ENCODE measurements around the gene GRIK4. TPM values are rescaled to one million over a fixed set of nuclear protein-coding genes. Genes with fewer than 3 reads are reported as not detected.

GRIK4 gene
- total and polyA plus RNA-seq, 2 donors (not counting 1 experiment from before 2014, with no cell fraction given): 0.12 to 0.27 TPM

- Mint-ChIP-seq H3K27ac (no peak overlapping the region), H3K4me3 (no peak overlapping the region), H3K27me3 (peaks cover 8% of the 10 kb centered on the region), H3K4me1 (peaks cover 6% of the 10 kb centered on the region), H3K9me3 (ENCODE audit: insufficient read depth) (peaks cover 2% of the 10 kb centered on the region)
- Histone ChIP-seq H3K36me3 (replicated peaks in 1 of 2; ENCODE audit: control extremely low read depth in 1 of 2, control insufficient read depth in 1 of 2, extremely low read depth in 1 of 2, insufficient read depth in 2 of 2, low read length in 1 of 2) (no peaks in the 10 kb centered on the region), H3K79me2 (ENCODE audit: control insufficient read depth, insufficient read depth, low read length) (no peaks in the 10 kb centered on the region), H3K4me3 (ENCODE audit: control extremely low read depth in 1 of 5, extremely low read depth in 1 of 5, insufficient read depth in 1 of 5, low read depth in 2 of 5, low read length in 4 of 5) (no peak overlapping the region), H3K9me3 (ENCODE audit: control extremely low read depth in 1 of 3, control insufficient read depth in 2 of 3, insufficient read depth in 1 of 3, low read length in 2 of 3) (no peaks in the 10 kb centered on the region), H3K4me2 (replicated peaks; ENCODE audit: low read depth, low read length, poor library complexity, severe bottlenecking) (no peak overlapping the region), H3K27ac (ENCODE audit: low read length in 2 of 2) (no peak overlapping the region), H3K4me1 (ENCODE audit: control insufficient read depth in 2 of 2, insufficient read depth in 2 of 2, low read length in 2 of 2) (no peaks in the 10 kb centered on the region), H3K9ac (ENCODE audit: low read length) (no peak overlapping the region), H3K27me3 (replicated peaks in 1 of 4; ENCODE audit: control extremely low read depth in 1 of 4, control insufficient read depth in 3 of 4, insufficient read depth in 4 of 4, low read length in 3 of 4) (peaks cover 0 to 3% (median 0%) of the 10 kb centered on the region in 4 experiments), H2AFZ (ENCODE audit: insufficient read depth, low read depth, low read length, poor library complexity, severe bottlenecking) (no peak overlapping the region), H4K20me1 (ENCODE audit: control insufficient read depth, insufficient read depth, low read length, poor library complexity, severe bottlenecking) (no peaks in the 10 kb centered on the region)
- ChIA-PET CTCF (no interaction called here), POLR2A (no interaction called here)
- intact Hi-C loops (cut with micrococcal nuclease): no loop called here
- WGBS (ENCODE audit: insufficient coverage): no CpG with 5 or more reads among the region's 2 CpGs
- DNase-seq (no peak), ATAC-seq (ENCODE audit: low read depth) (no peak)
- TF ChIP-seq EZH2 (IDR thresholded peaks at IDR 0.05; ENCODE audit: borderline replicate concordance, insufficient read depth, low read depth, low read length, poor library complexity, severe bottlenecking): no peak
- TF ChIP-seq, protein P1, sequence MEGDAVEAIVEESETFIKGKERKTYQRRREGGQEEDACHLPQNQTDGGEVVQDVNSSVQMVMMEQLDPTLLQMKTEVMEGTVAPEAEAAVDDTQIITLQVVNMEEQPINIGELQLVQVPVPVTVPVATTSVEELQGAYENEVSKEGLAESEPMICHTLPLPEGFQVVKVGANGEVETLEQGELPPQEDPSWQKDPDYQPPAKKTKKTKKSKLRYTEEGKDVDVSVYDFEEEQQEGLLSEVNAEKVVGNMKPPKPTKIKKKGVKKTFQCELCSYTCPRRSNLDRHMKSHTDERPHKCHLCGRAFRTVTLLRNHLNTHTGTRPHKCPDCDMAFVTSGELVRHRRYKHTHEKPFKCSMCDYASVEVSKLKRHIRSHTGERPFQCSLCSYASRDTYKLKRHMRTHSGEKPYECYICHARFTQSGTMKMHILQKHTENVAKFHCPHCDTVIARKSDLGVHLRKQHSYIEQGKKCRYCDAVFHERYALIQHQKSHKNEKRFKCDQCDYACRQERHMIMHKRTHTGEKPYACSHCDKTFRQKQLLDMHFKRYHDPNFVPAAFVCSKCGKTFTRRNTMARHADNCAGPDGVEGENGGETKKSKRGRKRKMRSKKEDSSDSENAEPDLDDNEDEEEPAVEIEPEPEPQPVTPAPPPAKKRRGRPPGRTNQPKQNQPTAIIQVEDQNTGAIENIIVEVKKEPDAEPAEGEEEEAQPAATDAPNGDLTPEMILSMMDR (IDR thresholded peaks at IDR 0.05): no peak
These were observed 329.5 kb downstream of the GRIK4 start for GRCh38 chr11:120841074-120841473.

- no peaks in the 10 kb centered on the region for H3K79me2 ChIP-seq (ENCODE audit: control insufficient read depth, insufficient read depth, low read length)
These were observed 330.6 kb downstream of the GRIK4 start for GRCh38 chr11:120842195-120842594.

More at GRCh38 chr11:120842195-120842594, 330.6 kb downstream of the GRIK4 start:
- H3K9ac ChIP-seq (ENCODE audit: low read length): no peak overlapping the region
- ATAC-seq (ENCODE audit: low read depth) (no peak), DNase-seq (no peak)
- Mint-ChIP-seq H3K4me3 (no peak overlapping the region), H3K4me1 (peaks cover 6% of the 10 kb centered on the region), H3K27me3 (peaks cover 8% of the 10 kb centered on the region), H3K9me3 (ENCODE audit: insufficient read depth) (peaks cover 2% of the 10 kb centered on the region), H3K27ac (no peak overlapping the region)
- no peaks in the 10 kb centered on the region for H3K9me3 ChIP-seq (ENCODE audit: control extremely low read depth in 1 of 3, control insufficient read depth in 2 of 3, insufficient read depth in 1 of 3, low read length in 2 of 3)
- H3K36me3 ChIP-seq (replicated peaks in 1 of 2; ENCODE audit: control extremely low read depth in 1 of 2, control insufficient read depth in 1 of 2, extremely low read depth in 1 of 2, insufficient read depth in 2 of 2, low read length in 1 of 2): no peaks in the 10 kb centered on the region
- H3K27ac ChIP-seq (ENCODE audit: low read length in 2 of 2): no peak overlapping the region
- WGBS (ENCODE audit: insufficient coverage): no CpG with 5 or more reads among the region's 1 CpG
- intact Hi-C loops (cut with micrococcal nuclease): no loop called here
- POLR2A ChIA-PET: no interaction called here
- TF ChIP-seq, protein P1 (IDR thresholded peaks at IDR 0.05): no peak
- TF ChIP-seq EZH2 (IDR thresholded peaks at IDR 0.05; ENCODE audit: borderline replicate concordance, insufficient read depth, low read depth, low read length, poor library complexity, severe bottlenecking): no peak
- peaks cover 0 to 1% (median 0%) of the 10 kb centered on the region in 4 experiments for H3K27me3 ChIP-seq (replicated peaks in 1 of 4; ENCODE audit: control extremely low read depth in 1 of 4, control insufficient read depth in 3 of 4, insufficient read depth in 4 of 4, low read length in 3 of 4)
- CTCF ChIA-PET: no interaction called here
- H3K4me1 ChIP-seq (ENCODE audit: control insufficient read depth in 2 of 2, insufficient read depth in 2 of 2, low read length in 2 of 2): no peaks in the 10 kb centered on the region
- no peak overlapping the region for H2AFZ ChIP-seq (ENCODE audit: insufficient read depth, low read depth, low read length, poor library complexity, severe bottlenecking)
- H3K4me3 ChIP-seq (ENCODE audit: control extremely low read depth in 1 of 5, extremely low read depth in 1 of 5, insufficient read depth in 1 of 5, low read depth in 2 of 5, low read length in 4 of 5): no peak overlapping the region
- H3K4me2 ChIP-seq (replicated peaks; ENCODE audit: low read depth, low read length, poor library complexity, severe bottlenecking): no peak overlapping the region
- H4K20me1 ChIP-seq (ENCODE audit: control insufficient read depth, insufficient read depth, low read length, poor library complexity, severe bottlenecking): no peaks in the 10 kb centered on the region
